ENCODE measurements around the gene XKR7. TPM values are rescaled to one million over a fixed set of nuclear protein-coding genes. Genes with fewer than 3 reads are reported as not detected.

Gene XKR7
- total and polyA plus RNA-seq, 10 of the 15 experiments (the other 5 are each of a cell fraction or from before 2014, with no cell fraction given), result not detected

- POLR2A ChIA-PET, result no interaction called here
- SMC1A ChIA-PET (ENCODE audit: uncharacterized antibody, unreplicated experiment), result interaction anchor here (0.8 to 1.4 kb wide), 4 partner anchors 16 to 78 kb away, joined by 3 to 6 read pairs (median 3); no protein-coding TSS in a partner anchor
- in situ Hi-C loops (cut with MboI), result no loop called here
- TF ChIP-seq SREBF2 (IDR thresholded peaks at IDR 0.05; ENCODE audit: low read length) (no peak), ZNF687 (IDR thresholded peaks at IDR 0.05) (no peak), CBX3 (IDR thresholded peaks at IDR 0.05; ENCODE audit: borderline replicate concordance, low read depth) (no peak), HDGF (IDR thresholded peaks at IDR 0.05) (no peak), RAD21 (IDR thresholded peaks at IDR 0.05; ENCODE audit: insufficient read depth, low read depth, low read length) (no peak), PML (IDR thresholded peaks at IDR 0.05; ENCODE audit: low read length) (no peak), RAD51 (IDR thresholded peaks at IDR 0.05) (no peak), WRNIP1 (IDR thresholded peaks at IDR 0.05; ENCODE audit: borderline replicate concordance, low read depth, low read length) (no peak), FOXK2 (IDR thresholded peaks at IDR 0.05) (no peak), NBN (IDR thresholded peaks at IDR 0.05) (no peak), STAT3 (IDR thresholded peaks at IDR 0.05; ENCODE audit: low read depth, low read length) (no peak), IRF3 (IDR thresholded peaks at IDR 0.05) (no peak), SMC3 (IDR thresholded peaks at IDR 0.05; ENCODE audit: borderline replicate concordance, low read length) (no peak), CTCF (IDR thresholded peaks at IDR 0.05 in 2 of 3, conservative IDR thresholded peaks at IDR 0.05 in 1 of 3; ENCODE audit: control insufficient read depth in 2 of 3, extremely low read depth in 1 of 3, insufficient read depth in 1 of 3, low read depth in 3 of 3, low read length in 3 of 3) (no peak), HDAC2 (IDR thresholded peaks at IDR 0.05) (no peak), ATF3 (IDR thresholded peaks at IDR 0.05; ENCODE audit: borderline replicate concordance, extremely low read depth, low read depth, low read length) (no peak)
Measured at GRCh38 chr20:32013326-32013725, 45.4 kb downstream of the XKR7 start.

More at GRCh38 chr20:32013326-32013725, 45.4 kb downstream of the XKR7 start:
- ChIA-PET RAD21 (ENCODE audit: unreplicated experiment) (interaction anchor here (0.7 to 1.2 kb wide), 3 partner anchors 11 to 78 kb away, joined by 3 read pairs; no protein-coding TSS in a partner anchor), CTCF (interaction anchor here (0.6 to 2.3 kb wide), 8 partner anchors 13 to 1327 kb away, joined by 3 to 10 read pairs (median 4); no protein-coding TSS in a partner anchor)
- Histone ChIP-seq H3K4me3 (no peak overlapping the region), H3K4me2 (ENCODE audit: control insufficient read depth, insufficient read depth) (no peak overlapping the region), H3K27ac (ENCODE audit: control insufficient read depth, insufficient read depth) (no peak overlapping the region), H3K79me2 (ENCODE audit: control insufficient read depth, insufficient read depth, low read length) (no peaks in the 10 kb centered on the region), H3K4me1 (ENCODE audit: control insufficient read depth, insufficient read depth, low read length) (no peaks in the 10 kb centered on the region), H3K9ac (ENCODE audit: control insufficient read depth, insufficient read depth, low read length) (no peak overlapping the region), H2AFZ (ENCODE audit: control insufficient read depth, low read depth, low read length) (no peak overlapping the region), H3K9me3 (replicated peaks; ENCODE audit: control insufficient read depth, insufficient read depth, low read length) (no peaks in the 10 kb centered on the region), H3K27me3 (replicated peaks in 1 of 2; ENCODE audit: control insufficient read depth in 2 of 2, insufficient read depth in 2 of 2, low read length in 1 of 2) (peaks cover 3 to 5% of the 10 kb centered on the region in 2 experiments; a peak in 3 of 4 replicates), H4K20me1 (ENCODE audit: control insufficient read depth, insufficient read depth) (no peaks in the 10 kb centered on the region), H3K36me3 (ENCODE audit: control insufficient read depth in 2 of 2, insufficient read depth in 2 of 2, low read length in 1 of 2) (no peaks in the 10 kb centered on the region)
- intact Hi-C loops (cut with micrococcal nuclease; ENCODE audit: unreplicated experiment), result no loop called here
- BruUV-seq (replicated peaks), result no TSS peak
- DNase-seq (ENCODE audit: low read depth, low spot score), result no peak
- ATAC-seq, result no peak
- FAIRE-seq, result no peak
- WGBS (ENCODE audit: insufficient coverage, insufficient replicate concordance, low lambda C conversion rate, missing lambda C conversion rate), result 31% methylated on average over 7 of the region's 7 CpGs

All from GM12878 (cell line).